Activated T-helper 1 cell treated with Interleukin-2 at 50 U/mL for 16 hours (primary cell): ENCODE data around the gene CYB5A.

Source experiments
- DNase-seq: peaks from one replicate; pipeline ENCODE4 v3.0.0-alpha.2; 2020; ENCODE audit warnings: low read depth

The CYB5A gene

GRCh38 chr18:74204526-74205152 lies 87.1 kb downstream of the CYB5A start:
- no peak for DNase-seq

GRCh38 chr18:74203811-74204210 lies 88.0 kb downstream of the CYB5A start:
- DNase-seq: no peak
